Glomerular visceral epithelial cell (primary cell): ENCODE measurements around the gene CASP5.
"Not testable (repeated sequence)": the region's sequence is repeated elsewhere in the genome, so short reads cannot be mapped to it uniquely, and the experiment has no call there.

ENCODE experiments used
- DNase-seq: peaks from one replicate; pipeline ENCODE4 v3.0.0-alpha.2; 2016; ENCODE audit errors: extremely low spot score

The CASP5 gene

DNA sequence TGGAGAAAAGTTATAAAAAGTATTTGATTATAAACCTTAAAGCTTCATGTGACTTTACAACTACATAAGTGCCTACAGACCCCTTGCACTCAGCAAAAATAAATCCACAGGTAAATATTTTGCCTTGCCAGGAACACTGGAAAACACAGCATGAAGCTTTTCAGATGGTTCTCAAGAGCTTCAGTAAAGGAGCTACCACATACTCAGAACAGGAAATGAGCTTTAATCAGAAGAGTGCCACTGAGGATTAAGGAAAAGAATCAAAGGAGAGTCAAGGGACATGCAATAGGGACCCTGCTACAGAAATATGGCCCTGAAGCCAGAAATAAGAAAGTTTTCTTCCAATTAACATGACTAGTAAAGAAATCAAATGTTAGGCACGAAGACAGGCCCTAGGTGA, 10.8 kb upstream of the CASP5 start:
- no peak for DNase-seq

DNA sequence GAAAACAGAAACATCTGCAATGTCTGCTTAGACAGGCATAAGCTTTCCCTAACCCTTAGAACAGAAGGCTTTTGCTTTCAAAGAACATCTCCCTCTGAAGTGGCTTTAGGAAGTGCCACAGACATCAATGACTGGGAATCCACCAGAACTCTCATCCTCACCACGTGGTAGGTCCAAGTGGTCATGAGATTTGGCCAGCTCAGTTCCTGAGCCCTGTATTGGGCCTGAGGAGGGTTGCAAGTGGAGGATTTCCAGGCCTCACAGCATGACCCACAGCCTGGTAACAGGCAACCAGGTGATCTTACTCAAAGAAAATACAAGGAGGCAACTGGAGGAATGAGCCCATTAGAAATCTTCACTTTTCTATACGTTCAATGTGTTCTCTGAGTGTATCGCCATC, 10.4 kb upstream of the CASP5 start:
- DNase-seq: no peak

DNA sequence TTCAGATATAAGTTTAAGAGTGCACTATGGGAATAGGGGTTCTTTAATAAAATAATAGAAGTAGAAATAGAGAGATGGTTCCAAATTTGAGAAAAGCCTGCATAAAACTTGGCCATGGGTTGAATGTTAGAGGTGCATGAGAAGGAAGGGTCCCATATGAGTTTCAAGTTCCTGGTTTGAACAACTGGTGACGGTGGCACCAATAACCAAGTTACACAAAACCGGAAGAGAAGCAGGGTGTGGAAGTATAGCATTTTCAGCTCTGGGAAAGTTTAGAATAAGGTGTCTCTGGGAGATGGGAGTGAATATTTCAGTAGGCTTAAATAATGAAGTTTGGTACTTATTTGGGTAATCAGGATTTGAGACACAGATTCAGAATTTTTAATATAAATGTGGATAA, 9.5 kb upstream of the CASP5 start:
- no peak for DNase-seq

DNA sequence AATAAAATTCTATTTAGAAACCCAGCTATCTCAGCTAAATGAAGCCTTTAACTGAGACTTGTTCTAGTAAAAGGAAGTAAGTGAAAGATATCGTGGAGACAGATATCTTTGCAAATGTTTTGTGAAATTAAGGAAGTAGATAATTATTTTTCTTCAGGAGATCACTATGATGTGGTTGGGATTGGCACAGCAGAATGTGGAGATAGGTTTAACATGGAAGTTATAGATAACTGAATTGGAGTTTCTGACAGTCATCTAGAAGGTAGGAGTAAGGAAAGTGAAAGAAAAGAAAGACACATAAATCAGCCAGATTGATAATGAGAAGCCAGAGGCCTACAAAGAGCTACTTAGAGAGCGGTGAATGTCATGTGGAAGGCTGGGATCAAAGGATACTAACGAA, 4.7 kb upstream of the CASP5 start:
- no peak for DNase-seq

DNA sequence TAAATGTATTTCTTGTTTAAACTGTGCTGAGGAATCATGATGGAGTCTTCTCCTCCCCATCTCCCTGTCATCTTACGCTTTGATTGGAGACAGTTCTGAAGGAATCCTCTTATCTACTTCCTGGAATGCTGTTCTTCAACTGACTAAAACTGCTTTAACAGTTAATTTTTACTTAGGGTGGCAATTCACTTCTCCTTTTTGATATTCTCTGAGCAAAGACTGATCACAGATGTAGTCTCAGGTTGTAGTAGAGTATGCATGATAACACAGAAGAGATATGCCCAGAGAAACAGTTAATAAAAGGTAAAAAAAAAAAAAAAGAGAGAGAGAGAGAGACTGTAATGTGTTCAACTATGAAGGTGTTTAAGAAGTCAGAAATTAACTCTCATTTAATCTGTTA, 1.4 kb upstream of the CASP5 start:
- DNase-seq: no peak

DNA sequence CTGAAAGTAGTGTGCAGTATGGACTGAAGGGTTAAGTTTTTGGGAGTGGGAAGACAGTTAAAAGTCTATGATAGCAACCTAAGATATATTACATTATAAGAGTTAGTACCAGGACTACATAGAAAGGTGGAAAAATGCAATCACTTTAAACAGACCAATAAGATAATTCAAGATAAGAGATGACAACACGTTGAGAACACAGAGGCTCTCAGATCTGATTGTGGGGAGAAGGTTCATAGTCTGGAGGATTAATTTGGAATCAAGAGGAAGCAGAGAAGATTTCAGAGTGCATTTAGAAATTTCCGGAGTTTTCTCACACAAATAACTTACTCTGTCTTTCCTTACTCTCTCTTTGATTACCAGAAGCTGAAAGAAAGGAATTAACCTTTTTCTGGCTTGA, 441 bp downstream of the CASP5 start:
- no peak for DNase-seq

DNA sequence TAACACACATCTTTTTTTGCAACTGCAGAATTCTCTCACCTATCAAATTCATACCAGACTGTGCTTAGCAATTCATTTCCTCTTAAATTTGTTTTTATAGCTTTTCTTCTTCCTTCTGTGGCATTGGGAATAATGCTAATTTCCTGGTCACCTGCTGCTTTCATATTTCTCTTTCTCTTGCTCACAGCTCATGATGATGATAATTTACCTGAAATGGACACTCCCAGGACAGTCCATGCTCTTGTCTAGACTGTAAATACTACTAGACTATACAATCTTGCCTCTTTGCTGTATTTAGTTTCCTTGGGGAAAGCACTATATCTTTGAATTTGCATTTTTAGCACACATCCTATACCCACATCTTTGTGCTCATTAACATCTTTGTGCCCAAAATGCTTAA, 15.5 kb downstream of the CASP5 start:
- no peak for DNase-seq

DNA sequence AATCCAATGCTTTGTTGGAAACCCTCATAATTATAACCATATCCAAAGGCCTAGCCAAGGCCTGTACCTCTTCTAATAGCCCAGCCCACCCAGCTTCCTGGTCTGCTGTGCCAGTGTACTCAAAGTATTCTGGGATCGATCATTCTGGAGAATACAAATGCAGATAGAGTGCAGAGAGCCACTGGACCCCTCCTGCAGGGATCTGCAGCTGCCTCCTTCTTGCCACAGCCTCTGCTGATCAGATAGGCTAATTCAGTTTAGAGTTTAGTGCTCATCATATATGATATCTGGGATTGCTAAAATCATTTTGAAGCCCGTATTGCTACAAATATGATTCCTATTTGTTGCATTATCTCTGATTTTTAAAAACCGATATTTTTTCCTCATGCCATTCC, 17.5 kb downstream of the CASP5 start:
- DNase-seq: no peak

DNA sequence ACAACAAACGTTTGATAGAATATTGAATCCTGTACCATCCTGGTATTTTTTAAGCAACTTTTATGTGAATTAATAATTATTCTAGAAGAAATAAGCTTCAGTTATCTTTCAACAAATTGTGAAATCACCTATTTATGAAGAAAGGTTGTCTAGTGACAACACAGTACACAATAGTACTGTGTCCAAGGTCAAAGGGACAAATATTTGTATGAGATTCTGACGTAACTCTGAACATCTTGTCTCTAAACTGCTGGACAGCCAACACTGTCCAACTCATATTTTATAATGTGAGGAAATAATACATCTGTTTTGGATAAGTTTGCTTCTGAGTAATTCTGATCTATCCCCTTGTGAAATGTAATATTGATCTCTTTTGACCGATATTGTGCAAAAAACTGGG, 18.9 kb downstream of the CASP5 start:
- no peak for DNase-seq

DNA sequence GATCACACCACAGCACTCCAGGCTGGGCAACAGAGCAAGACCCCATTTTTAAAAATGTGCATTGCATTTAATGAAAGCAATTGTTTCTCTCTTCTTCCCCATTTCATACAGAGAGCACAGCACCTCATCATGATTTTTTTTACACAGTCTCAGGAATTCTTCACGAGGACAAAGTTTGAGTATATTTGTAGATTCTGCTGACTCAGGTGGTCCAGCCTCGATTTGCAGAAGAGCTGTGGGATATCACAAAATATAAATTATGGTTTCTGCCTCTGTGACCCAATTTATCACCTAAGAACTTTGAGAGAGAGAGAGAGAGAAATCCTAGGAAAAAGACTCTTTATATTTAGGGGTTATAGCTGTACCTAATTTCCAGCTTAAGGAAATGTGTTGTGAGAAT, 19.8 kb downstream of the CASP5 start:
- no peak for DNase-seq

DNA sequence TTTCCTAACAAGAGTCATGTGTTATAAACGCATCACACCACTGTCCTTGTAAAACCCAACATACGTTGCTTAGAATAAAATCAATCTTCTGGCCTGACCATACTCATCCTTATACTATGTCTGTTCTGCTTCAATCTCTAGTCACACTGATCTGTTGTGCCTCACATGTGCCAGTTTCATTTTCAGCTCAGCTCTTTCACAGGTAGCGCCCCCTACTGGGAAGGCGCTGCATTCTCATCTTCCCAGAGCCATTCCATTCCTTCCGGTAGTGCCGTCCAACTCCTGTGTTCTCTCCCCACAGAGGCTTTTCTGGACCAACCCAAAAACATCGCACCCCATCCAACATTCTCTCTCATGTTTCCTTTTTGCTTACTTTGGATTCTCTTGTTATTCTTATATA, 22.2 kb downstream of the CASP5 start:
- no peak for DNase-seq

DNA sequence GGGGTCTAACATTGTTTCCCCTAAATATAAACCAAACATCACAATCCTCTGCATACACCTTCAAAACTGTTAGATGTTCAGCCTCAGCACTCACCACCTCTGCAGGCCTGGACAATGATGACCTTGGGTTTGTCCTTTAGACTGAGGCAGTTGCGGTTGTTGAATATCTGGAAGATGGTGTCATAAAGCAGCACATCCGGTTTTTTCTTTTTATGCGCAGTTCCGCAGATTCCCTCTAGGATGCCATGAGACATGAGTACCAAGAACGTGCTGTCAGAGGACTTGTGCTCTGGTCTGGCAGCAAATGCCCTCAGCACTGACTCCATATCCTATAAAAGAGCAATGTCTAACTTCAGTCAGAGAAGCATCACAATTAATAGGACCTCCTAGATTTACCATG, 22.8 kb downstream of the CASP5 start:
- DNase-seq: peak; percentile 37

DNA sequence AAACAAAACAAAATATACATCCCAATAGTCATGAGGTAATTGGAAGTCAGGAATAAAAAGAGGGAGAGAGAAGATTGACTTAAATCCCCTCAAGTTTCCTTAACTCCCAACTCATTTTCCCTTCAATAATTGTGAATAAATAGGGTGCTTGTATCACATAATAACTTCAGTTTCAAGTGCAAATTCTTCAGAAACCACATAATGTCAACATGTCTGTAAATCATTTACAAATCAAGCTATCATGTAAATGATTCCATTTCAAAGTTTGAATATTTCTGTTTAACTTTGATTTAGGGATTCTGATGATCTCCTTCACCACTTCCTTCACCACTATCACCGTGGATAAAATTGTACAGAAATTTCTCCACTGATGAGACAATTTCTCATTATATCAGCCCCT, 23.2 kb downstream of the CASP5 start:
- DNase-seq: peak; percentile 9

DNA sequence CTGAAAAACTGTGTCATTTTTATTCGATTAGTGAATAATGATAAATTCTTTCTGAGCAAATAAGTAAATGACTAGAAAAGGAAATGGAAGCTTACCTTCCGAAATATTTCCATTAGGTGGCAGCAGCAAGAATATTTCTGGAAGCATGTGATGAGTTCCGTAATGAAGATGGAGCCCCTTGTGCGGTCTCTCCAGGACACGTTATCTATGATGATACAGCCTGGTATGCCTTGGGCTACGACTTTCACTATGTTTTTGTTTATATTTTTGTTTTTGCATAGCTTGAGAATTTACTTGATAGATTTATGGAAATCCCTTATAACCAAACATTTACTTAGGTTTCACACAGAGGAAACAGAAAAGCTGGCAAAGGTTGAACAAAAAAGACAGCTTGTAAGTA, 25.7 kb downstream of the CASP5 start:
- no peak for DNase-seq

DNA sequence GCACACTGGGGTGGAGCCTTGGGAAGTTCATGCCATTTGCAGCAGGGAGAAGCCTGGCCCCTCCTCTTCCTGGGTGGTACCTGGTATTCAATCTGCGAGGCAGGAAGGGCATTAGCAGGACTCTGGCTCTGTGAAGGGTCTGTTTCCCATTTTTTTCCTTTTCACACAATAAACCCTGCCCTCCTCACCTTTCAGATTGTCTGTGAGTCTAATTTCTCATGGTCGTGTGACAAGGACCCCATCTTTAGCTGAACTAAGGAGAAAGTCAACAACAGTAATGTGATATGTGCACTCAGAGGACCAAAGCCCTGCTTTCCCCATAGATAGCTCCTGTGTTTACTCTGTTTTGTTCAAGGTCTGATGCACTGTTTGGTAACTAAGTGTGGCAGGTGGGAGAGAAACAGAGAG, 28.0 kb downstream of the CASP5 start:
- no peak for DNase-seq

DNA sequence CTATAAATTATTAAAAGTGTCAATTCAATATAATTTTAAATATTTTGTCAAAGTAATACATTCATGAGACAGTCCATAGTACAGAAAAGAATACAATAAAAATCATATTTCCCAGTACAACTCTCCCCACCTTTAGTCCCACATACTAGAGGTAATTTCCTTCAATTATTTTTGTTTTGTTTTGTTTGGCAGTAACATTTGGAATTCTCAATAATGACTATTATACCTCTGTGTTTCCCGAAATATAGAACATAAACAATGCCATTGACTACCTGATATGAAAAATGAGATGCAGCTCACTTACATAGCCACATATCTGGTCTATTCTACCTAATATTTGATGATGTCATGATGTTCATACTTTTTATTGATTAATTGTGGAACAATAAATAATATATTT, 30.2 kb downstream of the CASP5 start:
- DNase-seq: no peak

DNA sequence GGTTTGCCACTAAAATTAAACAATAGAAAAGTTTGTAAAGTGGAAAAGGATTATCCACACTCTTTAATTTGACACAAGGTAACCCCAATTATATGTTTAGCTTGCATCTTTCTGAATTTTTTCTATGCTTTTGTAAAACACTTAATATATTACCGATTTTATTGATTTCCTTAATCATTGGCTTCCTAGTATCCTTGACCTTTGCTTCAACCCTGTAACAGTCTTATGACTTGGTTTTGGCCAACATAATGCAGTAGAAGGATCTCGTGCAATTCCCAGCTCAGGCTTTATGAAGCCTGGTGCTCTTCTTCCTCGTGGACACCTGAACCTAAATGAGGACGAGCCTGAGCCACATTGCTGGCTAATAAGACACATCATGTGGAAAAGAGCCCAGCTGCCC, 31.0 kb downstream of the CASP5 start:
- no peak for DNase-seq

DNA sequence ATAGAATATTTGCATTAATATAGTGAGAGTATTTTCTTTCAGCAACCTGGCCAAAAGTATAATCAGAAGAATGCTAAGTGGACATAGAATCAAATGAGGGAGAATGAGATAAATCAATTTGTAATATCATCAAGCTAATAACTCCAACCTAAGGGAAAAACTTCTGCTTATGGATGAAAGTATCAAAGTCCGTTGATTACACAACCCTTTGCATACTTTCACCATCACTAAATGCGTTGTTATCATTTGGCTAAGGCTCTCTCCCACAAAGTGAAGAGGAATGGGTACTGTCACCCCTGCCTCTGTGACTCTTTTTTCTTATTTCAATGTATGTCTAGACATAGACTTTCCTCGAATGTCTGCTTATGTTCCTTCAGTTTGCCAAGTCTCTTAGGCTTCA, 38.2 kb downstream of the CASP5 start:
- DNase-seq: no peak

DNA sequence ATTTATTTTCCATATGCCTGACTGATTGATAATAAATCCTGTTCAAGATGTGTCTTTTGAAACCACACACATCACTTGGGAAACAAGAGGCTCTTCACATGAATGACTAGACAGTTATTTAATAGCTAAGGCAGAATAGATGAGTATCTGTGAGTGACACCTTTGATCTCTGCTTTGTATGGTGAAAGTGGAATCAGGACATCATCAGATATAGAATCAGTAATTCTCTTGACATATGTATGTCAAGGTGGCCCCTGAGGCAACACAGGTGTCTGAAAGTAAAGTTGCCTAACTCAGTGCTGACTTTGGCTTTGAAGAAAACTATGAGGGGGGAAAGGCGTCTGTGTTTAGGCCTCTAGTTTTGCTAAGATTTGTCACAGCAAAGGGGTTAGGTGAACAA, 43.1 kb downstream of the CASP5 start:
- no peak for DNase-seq

DNA sequence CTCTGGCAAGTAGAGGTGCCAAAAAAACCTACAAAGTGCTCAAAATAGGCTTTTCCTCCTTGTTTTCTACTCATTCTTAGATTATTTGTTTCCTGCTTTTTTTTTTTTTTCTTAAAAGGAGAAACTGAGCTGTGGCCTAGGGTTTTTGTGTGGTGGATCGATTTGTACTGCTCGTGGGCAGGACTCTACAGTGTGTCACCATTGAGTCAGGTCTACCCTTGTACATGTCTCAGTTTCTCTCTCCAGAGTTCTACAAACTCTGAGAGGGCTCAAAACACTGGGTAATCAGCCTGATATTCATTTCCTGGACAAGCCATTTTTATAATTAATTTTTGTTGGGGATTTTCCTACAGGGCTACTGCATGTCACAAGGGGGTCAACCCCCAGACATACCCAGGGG, 49.4 kb downstream of the CASP5 start:
- no peak for DNase-seq

DNA sequence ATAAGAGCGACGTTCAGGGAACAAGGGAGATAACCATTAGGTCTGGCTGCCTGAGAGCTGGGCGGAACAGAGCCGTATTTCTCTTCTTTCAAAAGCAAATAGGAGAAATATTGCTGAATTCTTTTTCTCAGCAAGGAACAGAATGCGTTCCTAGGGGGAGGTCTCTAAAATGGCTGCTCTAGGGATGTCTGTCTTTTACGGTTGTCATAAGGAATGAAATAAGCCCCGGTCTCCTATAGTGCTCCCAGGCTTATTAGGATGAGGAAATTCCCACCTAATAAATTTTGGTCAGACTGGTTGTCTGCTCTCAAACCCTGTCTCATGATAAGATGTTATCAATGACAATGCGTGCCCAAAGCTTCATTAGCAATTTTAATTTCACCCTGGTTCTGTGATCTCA, 50.0 kb downstream of the CASP5 start:
- DNase-seq: not testable (repeated sequence)

DNA sequence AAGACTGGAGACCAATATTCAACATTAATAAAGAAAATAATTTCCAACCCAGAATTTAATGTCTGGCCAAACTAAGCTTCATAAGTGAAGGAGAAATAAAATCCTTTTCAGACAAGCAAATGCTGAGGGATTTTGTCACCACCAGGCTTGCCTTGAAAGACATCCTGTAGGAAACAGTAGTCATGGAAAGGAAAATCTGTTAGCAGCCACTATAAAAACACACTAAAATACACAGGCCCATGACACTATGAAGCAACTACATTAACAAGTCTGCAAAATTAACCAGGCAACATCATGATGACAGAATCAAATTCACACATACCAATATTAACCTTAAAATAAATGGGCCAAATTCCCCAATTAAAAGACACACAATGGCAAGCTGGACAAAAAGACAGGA, 52.2 kb downstream of the CASP5 start:
- DNase-seq: no peak

DNA sequence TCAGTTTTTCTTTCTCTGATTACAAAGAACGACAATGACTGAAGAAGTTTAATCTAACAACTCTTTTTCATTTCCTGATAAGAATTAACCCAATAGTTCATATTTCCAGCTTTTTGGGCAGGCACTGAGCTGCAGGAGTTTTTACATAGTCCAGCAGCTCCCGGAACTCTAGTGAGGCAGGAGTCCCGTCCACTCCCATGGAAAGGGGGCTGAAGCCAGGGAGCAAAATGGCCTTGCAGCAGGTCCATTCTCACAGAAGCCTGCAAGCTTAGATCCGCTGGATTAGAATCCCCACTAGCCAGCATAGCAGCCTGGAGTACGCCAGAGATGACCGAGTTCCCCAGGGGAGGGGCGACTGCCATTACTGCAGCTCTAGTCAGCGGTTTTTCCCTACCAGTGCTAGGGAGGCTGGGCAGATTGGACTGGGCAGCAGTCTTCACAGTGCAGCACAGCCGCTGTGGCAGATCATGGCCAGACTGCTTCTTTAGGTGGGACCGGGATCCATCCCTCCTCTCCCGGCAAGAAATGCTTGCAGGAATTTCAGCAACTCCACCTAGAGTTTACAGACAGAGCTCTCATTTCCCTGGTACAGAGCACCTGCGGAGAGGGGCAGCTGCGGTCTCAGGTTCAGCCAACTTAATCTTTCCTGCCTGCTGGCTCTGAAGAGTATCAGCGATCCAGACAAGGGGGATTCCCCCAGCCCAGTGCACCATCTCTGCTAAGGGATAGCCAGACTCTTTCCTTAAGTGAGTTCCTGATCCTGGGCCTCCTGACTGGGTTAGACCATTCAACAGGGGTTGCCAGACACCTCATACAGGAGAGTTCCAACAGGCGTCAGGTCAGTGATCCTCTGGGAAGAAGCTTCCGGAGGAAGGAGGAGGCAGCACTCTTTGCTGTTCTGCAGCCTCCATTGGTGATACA, 53.9 kb downstream of the CASP5 start:
- peak; percentile 24 for DNase-seq

DNA sequence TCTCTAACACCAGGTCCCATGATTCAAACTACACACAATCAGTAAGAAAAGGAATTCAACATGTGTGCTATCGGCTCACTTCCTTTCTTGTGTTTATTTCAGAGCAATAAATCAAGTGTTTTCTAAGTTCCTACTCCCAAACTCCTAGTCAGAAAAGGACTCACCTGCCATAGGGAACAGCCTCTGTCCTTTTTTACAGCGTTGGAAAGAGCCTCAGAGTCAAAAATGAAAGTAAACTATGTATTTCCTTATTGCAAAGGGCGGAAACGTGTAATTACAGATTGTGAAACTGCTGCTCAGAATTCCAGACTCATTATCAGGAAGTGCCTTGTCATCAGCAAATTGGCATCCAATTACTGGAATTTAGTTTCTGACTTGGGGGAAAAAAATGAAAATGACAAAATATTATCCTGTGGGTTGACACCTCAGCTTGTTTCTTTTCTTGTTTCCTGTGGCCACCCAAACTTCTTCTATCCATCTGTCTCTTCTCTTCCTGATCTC, 54.6 kb downstream of the CASP5 start, which contains the start of gene CASP4:
TSS of gene CASP4 (minus strand) at position 220 of the 501 bp plus-strand sequence. CDS start at position 171, 49 bp downstream.
- DNase-seq: peak; percentile 52
